ENCODE measurements around the gene TLN1.
A peak's percentile ranks its signal among the peaks of the same experiment; 100 is the strongest.

Gene TLN1

GRCh38 chr9:35679091-35679490, 52.9 kb downstream of the TLN1 start:
- DNase-seq (ENCODE audit: low read depth), result no peak
- no peak overlapping the region for H3K4me3 ChIP-seq (ENCODE audit: low read length)
- TF ChIP-seq CTCF (conservative IDR thresholded peaks at IDR 0.05; ENCODE audit: low read depth, low read length), result no peak

DNA sequence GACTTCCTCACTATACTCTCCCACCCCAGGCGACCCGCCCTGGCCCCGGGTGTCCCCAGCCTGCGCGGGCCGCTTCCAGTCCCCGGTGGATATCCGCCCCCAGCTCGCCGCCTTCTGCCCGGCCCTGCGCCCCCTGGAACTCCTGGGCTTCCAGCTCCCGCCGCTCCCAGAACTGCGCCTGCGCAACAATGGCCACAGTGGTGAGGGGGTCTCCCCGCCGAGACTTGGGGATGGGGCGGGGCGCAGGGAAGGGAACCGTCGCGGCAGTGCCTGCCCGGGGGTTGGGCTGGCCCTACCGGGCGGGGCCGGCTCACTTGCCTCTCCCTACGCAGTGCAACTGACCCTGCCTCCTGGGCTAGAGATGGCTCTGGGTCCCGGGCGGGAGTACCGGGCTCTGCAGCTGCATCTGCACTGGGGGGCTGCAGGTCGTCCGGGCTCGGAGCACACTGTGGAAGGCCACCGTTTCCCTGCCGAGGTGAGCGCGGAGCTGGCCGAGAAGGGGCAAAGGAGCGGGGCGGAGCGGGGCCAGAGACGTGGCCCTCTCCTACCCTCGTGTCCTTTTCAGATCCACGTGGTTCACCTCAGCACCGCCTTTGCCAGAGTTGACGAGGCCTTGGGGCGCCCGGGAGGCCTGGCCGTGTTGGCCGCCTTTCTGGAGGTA, 56.1 kb downstream of the TLN1 start:
- no peak for TF ChIP-seq CTCF (conservative IDR thresholded peaks at IDR 0.05; ENCODE audit: low read depth, low read length)
- peak overlapping the region; percentile 56 for H3K4me3 ChIP-seq (ENCODE audit: low read length)
- DNase-seq (ENCODE audit: low read depth), result no peak

- no peak for TF ChIP-seq CTCF (conservative IDR thresholded peaks at IDR 0.05; ENCODE audit: low read depth, low read length)
- peak overlapping the region; percentile 56 for H3K4me3 ChIP-seq (ENCODE audit: low read length)
- no peak for DNase-seq (ENCODE audit: low read depth)
These were observed 56.8 kb downstream of the TLN1 start for GRCh38 chr9:35675204-35675603.

GRCh38 chr9:35674025-35674361, 58.0 kb downstream of the TLN1 start:
- TF ChIP-seq CTCF (conservative IDR thresholded peaks at IDR 0.05; ENCODE audit: low read depth, low read length), result no peak
- peak overlapping the region; percentile 46 for H3K4me3 ChIP-seq (ENCODE audit: low read length)
- DNase-seq (ENCODE audit: low read depth), result no peak

DNA sequence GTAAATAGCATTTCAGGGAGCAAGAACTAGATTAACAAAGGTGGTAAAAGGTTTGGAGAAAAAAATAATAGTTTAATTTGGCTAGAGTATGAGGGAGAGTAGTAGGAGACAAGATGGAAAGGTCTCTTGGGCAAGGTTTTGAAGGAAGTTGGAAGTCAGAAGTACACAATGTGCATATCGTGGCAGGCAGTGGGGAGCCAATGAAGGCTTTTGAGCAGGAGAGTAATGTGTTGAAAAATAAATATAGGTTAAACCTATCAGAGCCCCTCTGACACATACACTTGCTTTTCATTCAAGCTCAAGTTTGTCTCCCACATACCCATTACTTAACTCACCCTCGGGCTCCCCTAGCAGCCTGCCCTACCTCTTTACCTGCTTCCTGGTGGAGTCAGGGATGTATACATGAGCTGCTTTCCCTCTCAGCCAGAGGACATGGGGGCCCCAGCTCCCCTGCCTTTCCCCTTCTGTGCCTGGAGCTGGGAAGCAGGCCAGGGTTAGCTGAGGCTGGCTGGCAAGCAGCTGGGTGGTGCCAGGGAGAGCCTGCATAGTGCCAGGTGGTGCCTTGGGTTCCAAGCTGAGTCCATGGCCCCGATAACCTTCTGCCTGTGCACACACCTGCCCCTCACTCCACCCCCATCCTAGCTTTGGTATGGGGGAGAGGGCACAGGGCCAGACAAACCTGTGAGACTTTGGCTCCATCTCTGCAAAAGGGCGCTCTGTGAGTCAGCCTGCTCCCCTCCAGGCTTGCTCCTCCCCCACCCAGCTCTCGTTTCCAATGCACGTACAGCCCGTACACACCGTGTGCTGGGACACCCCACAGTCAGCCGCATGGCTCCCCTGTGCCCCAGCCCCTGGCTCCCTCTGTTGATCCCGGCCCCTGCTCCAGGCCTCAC, 58.6 kb downstream of the TLN1 start, which contains the start of gene CA9:
CA9 (plus strand) TSS at position 797 of the 893 bp plus-strand sequence; CDS start at position 829, 32 bp downstream.
- no peak for DNase-seq (ENCODE audit: low read depth)
- H3K4me3 ChIP-seq (ENCODE audit: low read length), result peak within 1 kb of the TSS; percentile 46
- no peak for TF ChIP-seq CTCF (conservative IDR thresholded peaks at IDR 0.05; ENCODE audit: low read depth, low read length)

DNA sequence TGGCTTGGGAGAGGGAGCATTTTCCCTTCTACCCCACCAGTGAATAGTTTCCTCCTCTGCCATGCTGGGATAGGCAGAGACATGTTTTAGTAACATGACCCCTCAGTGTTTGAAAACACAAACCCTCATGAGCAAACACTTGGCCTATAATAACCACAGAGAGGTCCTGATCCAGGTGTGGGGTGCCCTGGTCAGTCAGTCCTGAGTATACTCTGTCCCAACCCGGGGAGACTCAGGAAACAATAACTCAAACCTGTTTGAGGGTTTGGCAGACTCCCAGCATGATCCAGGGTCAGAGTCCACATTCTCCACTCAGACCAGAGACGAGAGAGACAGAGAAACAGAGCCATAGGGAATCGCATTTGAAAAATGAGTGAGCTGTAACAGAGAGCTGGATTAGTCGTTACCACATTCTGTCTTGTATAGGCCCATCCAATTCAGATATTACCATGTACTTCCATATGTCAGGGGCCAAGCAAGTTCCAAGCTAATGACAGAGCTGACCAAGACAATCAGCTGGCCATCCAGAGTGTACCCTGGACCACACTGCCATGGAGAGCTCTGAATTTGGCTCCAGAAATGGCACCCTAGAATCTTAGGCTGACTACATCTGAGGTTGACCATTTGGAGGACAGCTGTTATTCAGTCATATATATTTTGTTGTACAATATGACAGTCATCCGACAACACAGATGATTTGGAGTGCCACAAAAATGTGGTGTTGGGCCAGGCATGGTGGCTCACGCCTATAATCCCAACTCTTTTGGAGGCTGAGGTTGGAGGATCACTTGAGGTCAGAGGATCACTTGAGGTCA, 62.5 kb downstream of the TLN1 start:
- no peak for DNase-seq (ENCODE audit: low read depth)
- H3K4me3 ChIP-seq (ENCODE audit: low read length), result no peak overlapping the region
- no peak for TF ChIP-seq CTCF (conservative IDR thresholded peaks at IDR 0.05; ENCODE audit: low read depth, low read length)
